HG02678 (cell line): ENCODE results near the gene TTC9B.
"Not testable (repeated sequence)": the region's sequence is repeated elsewhere in the genome, so short reads cannot be mapped to it uniquely, and the experiment has no call there.

Experiments used
- ATAC-seq: cut with Tn5 transposase; IDR thresholded peaks from one replicate; pipeline ENCODE4 v1.9.1; 2021; ENCODE audit warnings: mild to moderate bottlenecking, moderate library complexity; ENCODE audit not compliant: unreplicated experiment

The TTC9B gene

DNA sequence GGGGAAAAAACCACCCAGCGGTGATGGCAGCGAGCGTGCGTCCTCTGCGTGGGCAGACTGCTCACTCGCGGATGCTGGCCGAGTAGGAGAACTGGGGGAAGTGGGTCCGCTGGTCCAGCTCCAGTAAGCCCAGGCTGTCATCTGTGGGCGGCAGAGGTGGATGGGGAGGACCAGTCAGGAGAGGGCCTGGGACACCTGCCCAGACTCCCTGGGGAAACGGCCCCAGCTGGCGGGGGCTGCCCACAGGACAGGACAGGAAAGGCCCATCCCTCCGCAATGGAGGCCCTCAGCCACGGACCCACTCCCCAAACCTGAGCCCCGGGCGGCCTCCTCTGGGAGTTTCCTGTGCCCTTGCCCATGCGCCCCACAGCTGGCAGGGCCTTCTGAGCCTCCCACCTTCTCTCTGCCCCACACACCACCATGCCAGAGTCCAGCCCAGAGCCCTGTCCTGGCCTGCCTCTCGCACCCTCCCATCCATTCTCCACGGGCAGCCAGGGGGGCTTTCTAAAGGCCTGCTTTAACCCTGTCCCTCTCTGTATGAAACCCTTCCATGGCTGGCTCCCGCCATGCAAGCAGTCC lies 15.7 kb upstream of the TTC9B start:
- no peak for ATAC-seq

DNA sequence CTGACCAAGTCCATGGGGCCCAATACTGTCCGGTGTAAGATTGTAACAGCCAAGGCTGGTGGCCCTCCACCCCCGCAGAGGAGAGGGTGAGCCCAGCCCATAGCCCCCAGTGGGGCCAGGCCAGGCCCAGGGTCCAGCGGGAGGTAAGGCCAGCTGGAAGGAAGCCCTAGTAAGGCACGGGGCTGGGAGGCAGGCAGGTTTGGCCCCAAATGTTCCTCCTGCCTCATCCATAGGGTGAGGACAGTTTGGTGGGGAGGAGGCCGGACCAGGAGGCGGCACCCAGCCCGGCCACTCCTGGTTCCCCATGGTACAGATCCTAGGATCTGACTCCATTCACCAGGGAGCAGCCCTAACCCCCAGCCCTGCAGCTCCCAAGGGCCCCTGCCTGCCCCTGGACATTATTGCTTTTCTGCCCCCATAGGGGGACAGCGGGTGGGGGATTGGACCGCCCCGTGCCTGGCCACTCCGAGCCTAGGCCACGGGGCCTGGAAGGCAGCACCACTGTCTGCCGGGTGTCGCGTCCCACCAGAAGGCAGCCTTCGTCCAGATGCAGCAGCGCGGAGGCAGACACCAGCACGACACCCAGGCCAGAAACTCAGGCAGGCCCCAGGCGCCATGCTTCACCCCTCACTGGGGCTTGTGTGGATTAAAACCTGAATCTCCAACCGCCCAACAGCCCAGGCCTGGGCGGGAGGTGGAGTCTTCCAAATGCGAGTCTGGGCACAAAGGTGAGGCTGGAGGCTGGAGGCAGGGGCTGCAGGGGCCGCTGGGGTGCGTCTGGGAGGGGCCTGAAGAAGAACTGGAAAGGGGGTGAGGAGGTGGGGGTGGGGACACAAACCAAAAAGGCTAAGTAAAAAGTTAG lies 15.0 kb upstream of the TTC9B start:
- no peak for ATAC-seq

DNA sequence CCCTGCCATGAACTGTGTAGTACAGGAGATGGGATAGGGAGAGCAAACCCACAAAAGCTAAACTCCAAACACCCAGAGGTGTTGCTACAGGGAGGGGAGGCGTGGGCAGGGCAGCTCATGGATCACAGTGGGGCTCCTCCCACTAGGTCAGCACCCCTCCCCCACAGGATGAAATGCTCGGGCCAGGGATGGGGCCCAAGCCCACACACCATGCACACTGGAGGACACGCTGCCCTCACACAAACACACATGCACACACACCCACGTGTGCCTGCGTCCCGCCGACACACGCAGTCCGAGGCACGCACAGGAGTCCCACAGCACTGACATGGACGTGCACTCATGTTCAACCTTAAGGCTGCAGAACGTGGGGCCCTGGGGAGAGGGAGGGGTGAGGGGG lies 14.3 kb upstream of the TTC9B start:
- no peak for ATAC-seq

DNA sequence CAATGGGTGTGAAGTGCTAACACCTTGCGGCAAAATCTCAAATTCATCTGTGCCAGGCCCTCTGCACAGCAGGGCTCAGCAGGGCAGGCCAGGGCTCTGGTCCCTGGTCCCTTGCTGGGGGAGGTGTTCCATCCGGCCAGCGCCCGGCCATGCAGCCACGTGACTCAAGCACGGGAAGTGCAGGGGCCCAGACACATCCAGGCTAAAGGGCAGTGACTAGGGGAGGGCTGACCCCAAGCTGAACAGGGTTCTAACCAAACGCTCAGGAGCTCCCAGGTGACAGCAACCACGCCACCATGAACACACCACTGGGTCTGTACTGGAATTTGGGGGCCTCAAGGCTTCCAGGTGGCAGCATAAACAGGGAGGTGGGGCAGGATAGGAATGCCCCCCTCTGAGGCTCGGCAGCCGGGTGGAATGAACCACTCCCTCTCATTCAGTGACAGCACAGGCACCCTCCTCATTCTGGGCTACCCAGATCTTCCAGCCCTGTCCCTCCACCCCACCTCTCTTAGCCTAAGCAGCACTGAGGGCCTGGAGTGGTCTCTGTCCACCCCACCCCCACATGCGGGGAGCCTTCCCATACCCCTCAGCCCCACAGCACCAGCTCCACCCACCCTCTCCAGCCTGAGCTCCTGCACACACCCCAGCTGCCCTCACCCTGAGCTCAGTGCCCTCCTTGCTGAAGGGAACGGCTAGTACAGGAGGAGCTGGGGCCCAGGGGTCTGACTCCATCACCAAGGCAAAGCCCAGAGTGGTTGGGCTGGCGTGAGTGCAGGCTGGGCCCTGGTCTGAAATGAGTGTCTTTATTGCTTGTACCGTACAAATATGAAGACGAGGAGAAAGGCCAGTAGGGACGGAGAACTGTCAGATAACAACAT lies 13.6 kb upstream of the TTC9B start:
- no peak for ATAC-seq

DNA sequence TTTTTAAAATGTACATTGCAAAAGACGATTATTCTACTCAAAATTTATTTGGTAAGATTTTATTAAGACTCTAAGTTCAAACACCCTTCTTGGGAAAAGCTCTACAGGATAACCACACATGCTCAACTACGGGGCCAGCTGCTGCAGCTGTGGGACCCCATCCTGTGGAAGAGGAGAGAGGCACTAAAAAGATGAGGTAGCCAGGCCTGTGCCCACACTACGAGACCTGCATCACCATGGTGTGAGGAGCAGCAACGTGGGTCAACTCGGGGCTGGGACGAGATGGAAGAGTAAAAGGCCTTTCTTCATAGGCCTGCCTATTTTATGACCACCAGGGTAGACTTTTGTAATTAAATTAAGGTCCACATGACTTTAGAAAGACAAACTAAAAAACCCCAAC lies 12.9 kb upstream of the TTC9B start:
- ATAC-seq, result no peak

DNA sequence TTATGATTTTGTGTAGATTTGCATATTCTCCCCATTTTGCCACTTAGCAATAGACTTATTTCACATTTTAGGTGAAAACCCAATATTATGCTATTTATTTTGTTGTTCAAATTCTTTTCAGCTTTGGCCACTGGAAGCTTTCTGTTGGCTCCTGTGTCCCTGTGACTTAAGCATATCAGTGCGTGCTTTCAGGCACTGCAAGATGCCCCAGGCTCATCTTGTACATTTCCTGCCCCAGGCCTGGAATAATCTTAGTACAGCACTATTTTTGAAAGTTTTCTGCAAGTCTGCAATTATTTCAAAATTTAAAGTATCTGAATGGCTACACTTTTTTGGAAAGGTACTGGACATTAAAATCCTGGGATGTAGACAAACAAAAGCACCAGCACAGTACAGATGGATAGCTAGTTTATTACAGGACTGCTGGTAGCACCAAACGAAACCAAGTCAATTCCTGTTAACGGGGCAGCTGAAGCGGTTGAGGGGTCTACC lies 11.8 kb upstream of the TTC9B start:
- ATAC-seq, result no peak

DNA sequence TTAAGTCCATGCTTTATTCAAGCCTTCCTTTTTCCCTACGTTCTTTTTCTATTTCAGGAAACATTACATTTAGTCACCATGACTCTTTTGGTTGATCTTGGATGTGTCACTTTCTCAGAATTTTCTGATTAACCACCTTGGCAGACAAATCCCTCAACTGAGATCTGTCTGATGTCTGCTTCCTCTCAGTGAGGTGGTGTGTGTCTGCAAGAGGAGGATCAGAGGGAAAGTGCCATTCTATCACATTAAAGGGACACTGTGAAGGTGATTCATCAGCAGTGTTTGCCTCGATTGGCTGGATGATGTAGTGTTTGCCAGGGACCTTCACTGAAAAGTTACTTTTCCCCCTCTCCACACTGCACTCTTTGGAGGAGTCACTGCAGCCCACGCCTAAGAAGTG lies 11.3 kb upstream of the TTC9B start:
- no peak for ATAC-seq

DNA sequence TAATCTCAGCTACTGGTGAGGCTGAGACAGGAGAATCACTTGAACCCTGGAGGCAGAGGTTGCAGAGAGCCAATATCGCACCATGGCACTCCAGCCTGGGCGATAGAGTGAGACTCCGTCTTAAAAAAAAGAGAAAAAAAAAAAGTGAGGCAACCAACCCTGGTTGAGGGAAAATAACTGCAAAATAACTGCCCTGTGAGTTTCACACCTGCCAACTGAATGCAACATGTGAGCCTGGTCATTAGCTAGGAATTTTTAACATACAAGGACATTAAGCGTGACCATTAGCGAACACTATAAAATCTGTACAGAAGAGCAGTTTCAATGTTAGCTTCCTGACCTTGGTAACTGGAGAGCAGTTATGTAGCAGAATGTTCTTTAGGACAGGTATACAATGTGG lies 10.7 kb upstream of the TTC9B start:
- no peak for ATAC-seq

DNA sequence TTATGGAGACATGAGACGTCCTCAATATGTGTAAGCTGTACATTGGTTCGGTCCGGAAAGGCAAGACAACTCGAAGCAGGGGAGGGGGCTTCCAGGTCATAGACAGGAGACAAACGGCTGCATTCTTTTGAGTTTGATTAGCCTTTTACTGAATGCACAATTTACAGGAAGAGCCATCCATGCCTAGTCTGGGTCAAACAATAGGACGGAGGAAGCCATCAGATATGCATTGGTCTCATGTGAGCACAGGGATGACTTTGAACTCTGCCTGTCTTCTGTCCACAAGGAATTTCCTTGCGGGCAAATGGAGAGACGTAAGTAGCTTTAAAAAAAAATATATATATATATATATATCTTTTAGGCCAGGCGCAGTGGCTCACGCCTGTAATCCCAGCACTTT lies 10.2 kb upstream of the TTC9B start:
- ATAC-seq, result no peak

DNA sequence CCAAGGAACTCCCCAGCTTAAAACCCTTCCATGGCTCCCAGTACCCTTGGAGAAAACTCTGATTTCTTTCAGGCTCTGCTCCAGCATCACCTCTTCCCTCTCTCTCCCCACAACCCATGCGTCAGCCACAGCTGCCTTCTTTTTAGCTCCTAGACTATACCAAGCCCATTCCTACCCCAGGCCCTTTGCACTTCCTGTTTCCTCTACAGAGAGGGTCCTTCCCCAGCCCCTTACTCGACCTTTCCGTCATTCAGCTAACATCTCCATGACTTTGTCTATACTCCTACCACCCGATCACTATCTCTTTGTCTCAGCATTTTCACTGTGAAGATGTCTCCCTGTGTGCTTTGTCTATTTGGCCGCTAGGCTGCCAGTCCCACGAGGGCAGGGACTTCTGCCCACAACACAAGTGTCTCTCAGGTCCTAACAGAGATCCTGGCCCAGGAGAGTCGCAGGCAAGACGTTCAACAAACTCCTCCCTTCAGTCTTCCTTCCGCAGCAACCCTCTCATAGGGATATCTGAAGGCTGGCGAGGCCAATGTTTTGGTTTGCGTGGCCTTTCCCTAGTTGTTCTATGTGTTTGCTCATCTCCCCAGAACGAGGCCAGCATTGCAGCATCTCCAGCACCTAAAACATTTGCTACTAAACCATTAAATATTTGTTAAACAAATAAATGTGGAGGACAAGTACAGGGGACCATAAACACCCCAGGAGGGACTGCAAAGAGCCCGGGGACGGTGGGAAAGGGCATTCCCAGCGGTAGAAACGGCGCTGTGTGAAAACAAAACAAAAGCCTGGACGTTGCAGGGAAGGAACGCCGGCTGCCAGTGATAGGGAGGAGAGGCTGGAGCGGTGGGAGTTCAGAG lies 7.5 kb upstream of the TTC9B start:
- ATAC-seq, result no peak

DNA sequence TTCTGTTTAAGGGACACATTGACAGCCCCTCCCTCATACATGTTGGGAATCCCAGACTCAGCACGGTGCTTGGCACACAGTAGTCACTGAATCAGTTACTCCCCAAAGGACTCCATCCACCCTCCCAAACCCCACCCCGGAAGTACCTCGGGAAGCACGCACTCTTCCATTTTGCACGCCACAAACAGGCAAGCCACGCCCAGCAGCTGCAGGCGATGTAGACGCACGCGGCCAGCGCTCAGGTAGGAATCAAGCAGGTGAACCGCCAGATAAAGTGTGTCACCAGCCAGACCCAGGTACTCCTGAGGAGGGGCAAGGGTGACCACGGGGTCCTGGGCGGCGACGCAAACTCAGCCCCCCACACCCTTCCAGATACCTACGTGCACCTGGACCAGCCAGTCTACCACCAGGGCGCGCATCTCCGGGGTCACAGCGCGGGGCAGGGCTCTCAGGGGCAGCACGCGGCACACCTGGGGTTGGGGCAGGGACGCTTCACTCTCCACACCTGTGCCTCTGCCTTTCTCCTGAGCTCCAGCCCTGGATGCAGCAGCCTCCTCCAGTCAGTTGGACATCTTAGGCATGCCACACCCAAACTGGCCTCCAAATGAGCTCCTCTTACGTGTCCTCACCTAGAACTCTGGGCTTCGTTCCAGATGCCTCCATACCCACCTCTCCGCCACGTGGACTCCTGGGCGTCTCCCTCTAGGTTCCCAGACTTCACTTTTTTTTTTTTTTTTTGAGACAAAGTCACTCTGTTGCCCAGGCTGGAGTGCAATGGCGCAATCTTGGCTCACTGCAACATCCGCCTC lies 6.4 kb upstream of the TTC9B start:
- no peak for ATAC-seq

DNA sequence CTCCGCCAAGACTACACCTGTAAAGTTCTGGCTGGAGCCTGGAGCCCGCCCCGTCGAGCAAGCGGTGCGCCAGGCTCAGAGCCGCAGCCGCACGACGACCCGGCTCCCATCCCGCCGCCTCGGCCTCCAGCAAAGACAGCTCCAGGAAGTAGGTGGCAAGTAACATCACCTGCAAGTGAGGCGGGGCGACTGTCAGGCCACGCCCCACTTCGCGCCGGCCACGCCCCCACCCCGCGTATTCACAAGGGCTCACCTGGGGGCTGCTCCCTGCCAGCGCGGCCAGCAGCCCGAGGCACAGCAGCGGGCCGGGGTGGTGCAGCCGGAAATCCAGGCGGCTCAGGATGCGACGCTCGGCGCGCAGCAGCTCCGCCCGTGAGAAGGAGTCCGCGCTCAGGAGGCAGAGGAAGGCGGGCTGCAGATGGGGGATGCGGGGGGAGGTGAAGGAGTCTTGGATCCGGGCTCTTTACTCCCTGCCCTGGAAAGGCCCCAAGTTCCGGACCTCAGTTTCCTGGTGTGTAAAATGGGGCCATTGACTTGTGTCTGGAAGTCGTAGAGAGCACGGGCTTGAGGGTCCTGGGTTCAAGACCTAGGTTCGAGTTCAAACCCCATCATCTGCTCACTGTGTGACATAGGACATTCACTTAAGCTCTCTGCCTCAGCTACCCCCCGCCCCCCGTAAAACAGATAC lies 5.1 kb upstream of the TTC9B start:
- no peak for ATAC-seq

DNA sequence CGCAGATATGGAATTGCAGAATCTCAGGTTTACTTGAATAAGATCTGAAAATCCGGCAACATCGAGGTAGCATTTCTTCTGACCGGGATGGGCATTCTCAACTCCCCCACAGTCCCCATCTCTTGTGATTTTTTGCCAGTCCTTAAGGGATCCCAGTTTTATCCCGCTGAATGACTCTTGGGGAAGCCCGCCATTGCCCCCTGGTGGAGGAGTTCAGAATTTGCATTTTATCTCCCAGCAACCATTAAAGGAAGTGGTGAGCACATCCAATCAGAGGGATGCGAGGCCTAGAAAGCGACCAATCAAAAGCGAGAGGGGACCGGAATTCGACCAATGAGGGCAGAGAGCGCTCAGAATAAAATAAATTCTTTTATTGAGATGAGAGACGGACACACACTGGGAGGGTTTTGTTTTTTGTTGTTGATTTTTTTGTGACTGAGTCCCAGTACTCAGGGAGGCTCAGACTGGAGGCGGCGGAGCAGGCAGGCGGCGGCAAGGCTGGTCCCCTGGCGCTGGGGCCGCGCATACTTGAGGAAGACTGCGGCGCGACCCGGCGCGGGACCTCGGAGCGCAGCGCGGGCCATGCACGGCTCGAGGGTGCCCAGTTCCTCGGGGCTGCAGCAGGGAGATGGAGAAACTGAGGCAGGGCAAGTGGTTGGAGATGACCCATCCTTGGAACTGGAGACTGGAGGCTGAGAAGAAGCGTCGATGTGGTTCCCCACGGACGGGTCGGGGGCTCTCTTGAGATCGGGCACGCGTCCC lies 3.9 kb upstream of the TTC9B start:
- no peak for ATAC-seq

DNA sequence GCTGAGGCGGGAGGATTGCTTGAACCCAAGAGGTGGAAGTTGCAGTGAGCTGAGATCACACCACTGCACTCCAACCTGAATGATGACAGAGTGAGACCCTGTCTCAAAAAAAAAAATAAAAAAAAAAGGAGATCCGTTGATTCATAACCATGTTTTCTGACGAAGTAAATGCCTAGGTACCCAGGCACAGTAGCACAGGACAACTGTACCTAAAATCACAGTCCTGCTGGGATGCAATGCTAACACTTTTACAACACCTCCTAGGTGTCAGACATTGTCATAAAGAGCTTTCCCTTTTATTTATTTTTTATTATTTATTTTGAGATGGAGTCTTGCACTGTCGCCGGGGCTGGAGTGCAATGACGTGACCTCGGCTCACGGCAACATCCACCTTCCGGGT lies 2.5 kb upstream of the TTC9B start:
- ATAC-seq, result no peak

DNA sequence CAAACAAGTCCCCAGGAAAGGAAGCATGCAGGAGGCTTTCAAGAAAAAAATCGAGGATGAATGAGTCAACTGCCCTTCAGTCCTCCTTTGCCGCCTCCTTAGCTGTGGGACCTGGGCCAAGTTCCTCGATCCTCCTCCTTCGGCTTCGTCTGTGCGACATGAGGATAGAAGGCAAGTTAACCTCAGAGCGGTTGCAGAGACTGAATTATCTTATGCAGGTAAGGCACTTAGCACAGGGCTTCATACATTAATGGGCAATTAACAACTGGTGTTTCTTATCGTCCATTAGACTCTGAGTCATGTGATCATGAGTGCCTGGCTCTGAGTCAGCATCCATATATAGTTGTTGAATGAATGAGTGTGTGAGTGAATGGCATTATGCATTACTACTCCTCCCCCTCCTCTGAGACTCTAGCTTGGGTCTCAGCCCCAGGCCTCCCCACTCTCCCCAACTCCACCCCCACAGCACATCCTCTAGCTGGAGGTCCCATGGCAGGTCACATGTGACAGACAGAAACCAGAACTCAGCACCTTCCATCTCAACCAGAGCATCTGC lies 1.6 kb upstream of the TTC9B start:
- no peak for ATAC-seq

DNA sequence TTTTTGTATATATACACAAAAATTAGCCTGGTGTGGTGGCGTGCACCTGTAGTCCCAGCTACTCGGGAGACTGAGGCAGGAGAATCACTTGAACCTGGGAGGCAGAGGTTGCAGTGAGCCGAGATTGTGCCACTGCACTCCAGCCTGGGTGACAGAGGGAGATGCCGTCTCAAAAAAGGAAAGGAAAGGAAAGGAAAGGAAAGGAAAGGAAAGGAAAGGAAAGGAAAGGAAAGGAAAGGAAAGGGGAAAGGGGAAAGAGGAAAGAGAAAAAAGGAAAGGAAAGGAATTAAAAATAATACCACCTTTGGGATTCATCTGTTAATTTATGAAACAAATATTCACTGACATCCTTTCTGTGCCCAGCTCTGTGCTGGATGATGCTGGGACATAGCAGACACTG lies 845 bp upstream of the TTC9B start:
- not testable (repeated sequence) for ATAC-seq

DNA sequence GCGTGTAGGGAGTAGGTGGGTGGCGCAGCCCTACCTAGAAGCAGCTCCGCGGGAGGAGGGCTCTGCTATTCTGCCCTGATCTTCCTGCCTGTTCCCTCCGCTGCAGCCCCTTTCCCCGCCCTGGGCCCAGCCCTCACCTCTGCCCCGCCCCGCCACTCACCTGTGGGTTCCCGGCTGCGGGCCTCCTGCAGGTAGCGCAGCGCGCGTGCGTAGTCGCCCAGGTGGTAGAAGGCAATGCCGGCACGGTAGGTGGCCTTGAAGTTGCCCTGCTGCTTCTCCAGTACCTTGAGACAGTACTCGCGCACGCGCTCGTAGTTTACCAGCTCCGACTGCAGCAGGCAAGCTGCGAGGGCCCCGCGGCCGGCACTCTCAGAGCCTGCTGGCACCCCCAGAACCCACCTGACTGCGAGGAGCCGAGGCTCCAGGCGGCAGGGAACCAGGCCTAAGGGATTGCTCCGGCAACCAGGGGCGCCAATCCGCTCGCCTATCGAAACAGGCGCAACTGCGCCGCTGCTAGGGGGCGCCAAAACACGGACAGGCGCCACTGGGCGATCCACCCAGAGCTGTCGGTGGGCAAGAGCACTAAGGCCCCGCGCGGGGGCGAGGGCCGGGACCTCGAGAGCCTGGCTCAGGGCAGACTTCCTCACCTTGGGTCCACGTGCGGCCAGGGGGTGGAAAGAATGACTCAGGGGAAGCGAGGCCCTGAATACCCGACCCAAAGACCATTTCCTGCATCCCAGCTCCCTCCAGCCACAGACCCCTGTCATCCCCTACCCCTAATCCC lies 965 bp downstream of the TTC9B start:
- ATAC-seq, result no peak

DNA sequence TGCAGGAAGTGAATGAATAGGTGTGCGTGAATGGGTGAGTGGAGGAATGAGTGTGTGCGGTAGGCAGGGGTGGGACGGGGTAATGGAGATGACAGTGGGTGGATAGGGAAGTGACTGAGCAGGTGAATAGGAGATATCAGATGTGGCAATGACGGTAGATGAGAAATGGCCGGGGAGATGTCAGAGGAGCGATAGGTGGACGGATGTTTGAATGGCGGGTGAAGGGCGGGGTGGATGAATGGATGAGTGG lies 1.5 kb downstream of the TTC9B start:
- no peak for ATAC-seq
